Measurements from ENCODE around the gene CIRBP.
A peak's percentile ranks its signal among the peaks of the same experiment; 100 is the strongest.

CIRBP gene

DNA sequence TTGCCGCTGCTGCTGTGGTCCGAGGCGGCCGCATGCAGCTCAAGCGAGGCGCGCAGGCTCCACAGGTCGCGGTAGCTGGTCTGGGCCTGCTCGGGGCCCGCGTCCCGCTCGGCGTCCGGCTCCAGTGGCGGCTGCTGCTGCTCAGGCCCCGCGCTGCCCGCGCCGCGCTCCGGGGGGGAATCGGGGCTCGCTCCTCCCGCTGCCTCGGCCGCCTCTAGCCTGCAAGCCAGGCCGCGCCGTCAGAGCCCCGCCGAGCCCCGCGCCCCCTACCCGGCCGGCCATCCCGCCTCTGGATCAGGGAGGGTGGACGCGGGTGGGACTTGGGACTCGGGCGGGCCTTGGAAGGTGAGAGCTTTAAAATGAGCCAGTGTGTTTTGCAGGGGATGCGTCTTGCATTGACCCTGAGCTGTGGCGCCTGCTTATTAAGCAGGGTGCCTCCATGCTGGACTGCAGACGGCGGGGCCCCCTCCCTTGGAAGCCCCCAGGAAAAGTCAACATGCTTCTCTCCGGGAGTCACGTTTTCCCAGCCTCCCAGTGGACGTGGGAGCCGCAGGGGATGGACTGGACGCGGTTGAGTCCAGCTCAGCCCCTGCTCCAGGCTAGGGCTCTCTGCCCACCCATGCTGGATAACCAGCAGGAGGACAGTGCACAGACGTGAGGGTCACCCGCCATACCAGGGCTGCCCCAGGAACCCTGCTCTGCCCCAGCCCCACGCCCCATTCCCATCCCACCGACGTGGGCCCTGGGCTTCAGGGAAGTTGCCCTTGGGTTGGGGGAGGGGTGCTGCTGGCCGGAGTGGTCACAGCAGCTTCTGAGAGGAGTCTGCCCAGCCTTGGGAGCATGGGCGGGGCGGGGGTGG lies 39.0 kb upstream of the CIRBP start:
- TF ChIP-seq, protein P1, sequence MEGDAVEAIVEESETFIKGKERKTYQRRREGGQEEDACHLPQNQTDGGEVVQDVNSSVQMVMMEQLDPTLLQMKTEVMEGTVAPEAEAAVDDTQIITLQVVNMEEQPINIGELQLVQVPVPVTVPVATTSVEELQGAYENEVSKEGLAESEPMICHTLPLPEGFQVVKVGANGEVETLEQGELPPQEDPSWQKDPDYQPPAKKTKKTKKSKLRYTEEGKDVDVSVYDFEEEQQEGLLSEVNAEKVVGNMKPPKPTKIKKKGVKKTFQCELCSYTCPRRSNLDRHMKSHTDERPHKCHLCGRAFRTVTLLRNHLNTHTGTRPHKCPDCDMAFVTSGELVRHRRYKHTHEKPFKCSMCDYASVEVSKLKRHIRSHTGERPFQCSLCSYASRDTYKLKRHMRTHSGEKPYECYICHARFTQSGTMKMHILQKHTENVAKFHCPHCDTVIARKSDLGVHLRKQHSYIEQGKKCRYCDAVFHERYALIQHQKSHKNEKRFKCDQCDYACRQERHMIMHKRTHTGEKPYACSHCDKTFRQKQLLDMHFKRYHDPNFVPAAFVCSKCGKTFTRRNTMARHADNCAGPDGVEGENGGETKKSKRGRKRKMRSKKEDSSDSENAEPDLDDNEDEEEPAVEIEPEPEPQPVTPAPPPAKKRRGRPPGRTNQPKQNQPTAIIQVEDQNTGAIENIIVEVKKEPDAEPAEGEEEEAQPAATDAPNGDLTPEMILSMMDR (IDR thresholded peaks at IDR 0.05; ENCODE audit: unreplicated experiment in 3 of 3): no peak
- Mint-ChIP-seq H3K9me3 (no peaks in the 10 kb centered on the region), H3K36me3 (ENCODE audit: low read depth) (peaks cover 4% of the 10 kb centered on the region), H3K27me3 (ENCODE audit: low read depth) (no peaks in the 10 kb centered on the region), H3K4me3 (no peak overlapping the region), H3K4me1 (peaks cover 13% of the 10 kb centered on the region), H3K27ac (no peak overlapping the region)

DNA sequence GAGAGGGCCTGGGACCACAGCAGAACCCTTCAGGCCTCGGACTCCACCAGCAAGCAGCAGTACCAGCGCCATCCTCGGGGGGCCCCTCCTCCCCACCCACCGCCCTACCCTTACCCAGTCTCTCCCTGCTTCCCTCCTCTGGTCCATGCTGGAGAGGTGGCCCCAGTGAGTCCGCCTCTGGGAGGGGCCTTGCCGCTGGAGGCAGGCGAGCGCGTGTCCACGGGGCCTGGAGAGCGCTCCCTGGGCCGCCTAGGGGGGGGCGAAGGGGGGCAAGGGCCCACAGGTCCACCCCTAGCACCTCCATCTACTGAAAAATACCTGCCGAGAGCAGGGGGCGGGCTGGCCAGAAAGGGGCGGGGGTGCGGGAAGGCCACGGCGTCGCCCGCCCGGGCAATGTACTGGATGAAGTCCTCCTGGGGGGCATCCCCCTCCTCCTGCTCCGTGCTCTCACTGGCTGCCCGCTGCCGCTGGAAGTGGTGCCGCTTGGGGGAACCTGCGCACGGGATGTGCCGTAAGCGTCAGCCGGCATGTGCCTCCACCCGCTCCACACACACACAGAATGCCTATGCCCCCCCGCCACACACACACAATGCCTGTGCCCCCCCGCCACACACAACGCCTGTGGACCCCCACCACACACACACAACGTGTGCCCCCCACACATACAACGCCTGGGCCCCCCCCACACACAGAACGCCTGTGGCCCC lies 38.2 kb upstream of the CIRBP start:
- Mint-ChIP-seq H3K27ac (no peak overlapping the region), H3K4me3 (no peak overlapping the region), H3K9me3 (no peaks in the 10 kb centered on the region), H3K36me3 (ENCODE audit: low read depth) (peaks cover 4% of the 10 kb centered on the region), H3K4me1 (peaks cover 13% of the 10 kb centered on the region), H3K27me3 (ENCODE audit: low read depth) (no peaks in the 10 kb centered on the region)
- TF ChIP-seq, protein P1 (IDR thresholded peaks at IDR 0.05; ENCODE audit: unreplicated experiment in 3 of 3): no peak

DNA sequence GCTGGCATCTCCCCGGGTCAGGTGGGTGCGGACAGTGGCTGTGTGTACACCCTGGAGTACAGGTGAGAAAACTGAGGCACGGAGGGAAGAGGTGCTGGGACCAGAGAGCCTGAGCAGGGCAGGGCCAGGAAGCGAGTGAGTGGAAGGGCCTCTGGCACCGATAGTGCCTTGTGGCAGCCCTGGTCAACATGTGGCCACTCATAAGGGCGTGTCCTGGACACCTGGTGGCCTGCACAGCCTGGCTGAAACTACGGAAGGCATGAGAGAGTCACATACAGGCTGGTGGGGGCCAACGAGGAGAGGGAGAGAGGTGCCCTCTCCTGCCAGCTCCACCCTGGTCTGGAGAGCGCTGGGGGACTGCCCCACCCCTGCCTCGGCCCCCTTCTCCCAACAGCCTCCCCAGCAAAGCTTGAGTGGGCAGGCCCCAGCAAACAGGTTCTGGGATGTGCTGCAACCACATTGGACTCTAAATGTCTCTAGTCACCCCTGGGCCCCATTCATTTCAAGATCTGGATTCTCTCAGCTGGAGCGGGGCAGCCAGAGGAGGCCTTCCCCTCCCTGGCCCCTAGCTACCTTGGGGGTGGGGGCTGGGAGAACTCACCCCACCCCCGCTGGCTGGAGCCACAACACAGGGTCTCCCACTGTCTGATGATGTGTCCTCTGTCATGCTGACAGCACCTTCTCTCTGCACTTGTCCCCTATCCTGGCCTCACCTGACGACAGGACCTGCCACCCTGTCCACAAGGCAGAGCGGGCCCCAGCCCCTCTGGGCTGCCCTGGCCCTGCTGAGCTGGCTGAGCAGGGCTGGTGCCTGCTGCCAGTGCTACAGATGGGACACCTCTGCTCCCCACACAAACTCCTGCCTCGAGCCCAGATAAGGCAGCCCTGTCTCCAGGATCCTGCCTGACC lies 37.1 kb upstream of the CIRBP start:
- no peaks in the 10 kb centered on the region for H3K27me3 Mint-ChIP-seq (ENCODE audit: low read depth)
- TF ChIP-seq, protein P1 (IDR thresholded peaks at IDR 0.05; ENCODE audit: unreplicated experiment in 3 of 3): no peak
- H3K4me3 Mint-ChIP-seq: peak overlapping the region; percentile 44 to 61 (median 54)
- peaks cover 13% of the 10 kb centered on the region for H3K4me1 Mint-ChIP-seq
- peak overlapping the region; percentile 51 to 78 (median 57) for H3K27ac Mint-ChIP-seq
- peaks cover 4% of the 10 kb centered on the region for H3K36me3 Mint-ChIP-seq (ENCODE audit: low read depth)
- no peaks in the 10 kb centered on the region for H3K9me3 Mint-ChIP-seq

DNA sequence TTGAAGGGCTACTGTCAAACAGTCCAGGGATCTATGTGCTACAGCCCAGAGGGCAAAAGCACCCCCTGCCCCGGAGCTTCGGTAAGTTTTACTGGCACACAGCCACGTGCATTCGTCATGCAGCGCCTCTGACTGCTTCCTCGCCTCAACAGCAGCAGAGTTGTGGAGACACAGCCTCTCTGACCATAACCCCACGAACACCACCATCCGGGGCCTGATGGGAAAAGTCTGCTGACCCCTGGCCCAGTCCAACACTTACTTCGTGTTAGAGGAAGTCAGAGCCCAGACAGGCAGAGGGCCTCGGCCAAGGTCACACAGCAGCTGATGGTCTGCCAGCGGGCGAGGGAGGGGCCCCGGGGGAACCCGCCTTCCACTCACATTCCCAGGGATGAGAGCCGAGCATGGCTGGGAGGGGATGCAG lies 36.5 kb upstream of the CIRBP start:
- Mint-ChIP-seq H3K4me3 (peak overlapping the region; percentile 44 to 61 (median 54)), H3K9me3 (no peaks in the 10 kb centered on the region), H3K27me3 (ENCODE audit: low read depth) (no peaks in the 10 kb centered on the region), H3K36me3 (ENCODE audit: low read depth) (peaks cover 4% of the 10 kb centered on the region), H3K4me1 (peaks cover 13% of the 10 kb centered on the region), H3K27ac (peak overlapping the region; percentile 51 to 78 (median 57))
- TF ChIP-seq, protein P1 (IDR thresholded peaks at IDR 0.05; ENCODE audit: unreplicated experiment in 3 of 3): no peak

GRCh38 chr19:1233115-1233667 lies 35.9 kb upstream of the CIRBP start:
- peaks cover 13% of the 10 kb centered on the region for H3K4me1 Mint-ChIP-seq
- H3K36me3 Mint-ChIP-seq (ENCODE audit: low read depth): peaks cover 1% of the 10 kb centered on the region
- TF ChIP-seq, protein P1 (IDR thresholded peaks at IDR 0.05; ENCODE audit: unreplicated experiment in 3 of 3): no peak
- H3K27me3 Mint-ChIP-seq (ENCODE audit: low read depth): no peaks in the 10 kb centered on the region
- H3K27ac Mint-ChIP-seq: no peak overlapping the region
- no peak overlapping the region for H3K4me3 Mint-ChIP-seq
- H3K9me3 Mint-ChIP-seq: no peaks in the 10 kb centered on the region
